Endothelial cell of umbilical vein (primary cell): Measurements from ENCODE around the gene SPP1. TPM values are rescaled to one million over a fixed set of nuclear protein-coding genes. Genes with fewer than 3 reads are reported as not detected.

Experiments used
- BruUV-seq: library from RNA; stranded (reverse); fragments of 400-500 nt; replicated peaks from 2 replicates; lab custom pipeline; 2021; lab: Mats Ljungman, UMichigan
- CTCF ChIA-PET: fragments of 300-600, 350-600 bp; sonication (Branson Sonifier 250); formaldehyde crosslinking; loops from one replicate; lab custom pipeline; 2021; ENCODE audit warnings: antibody characterized with exemption, inconsistent platforms; lab: Charles Lee
- POLR2A ChIA-PET: fragments of 300-600, 350-600 bp; sonication (Branson Sonifier 250); formaldehyde crosslinking; loops from one replicate; lab custom pipeline; 2021; ENCODE audit warnings: antibody characterized with exemption, inconsistent platforms; lab: Charles Lee
- DNase-seq: peaks from one replicate; pipeline ENCODE4 v3.0.0-alpha.2; 2011; ENCODE audit warnings: low read depth, low spot score
- FAIRE-seq: peaks from 2 replicates; lab custom pipeline; 2011; peaks lifted over from hg19 to GRCh38; lab: Jason Lieb, UNC
- H2AFZ ChIP-seq: 2 replicates; pipeline ENCODE4 v1.6.0; 2012; ENCODE audit warnings: low read depth, low read length, control low read depth, inconsistent platforms
- H3K27ac ChIP-seq: 2 replicates; pipeline ENCODE4 v1.5.1; 2011; ENCODE audit warnings: low read depth, mild to moderate bottlenecking, control low read depth, low read length, moderate library complexity; ENCODE audit not compliant: insufficient read depth
- H3K27me3 ChIP-seq, 2 experiments: 2 replicates each; pipeline versions ENCODE4 v1.6.0 to v1.6.1; 2011; ENCODE audit warnings: low read length in 2 of 2, mixed read lengths in 1 of 2; ENCODE audit not compliant: control insufficient read depth in 2 of 2, insufficient read depth in 2 of 2
- H3K36me3 ChIP-seq, 2 experiments: 2 replicates in 1 of 2; 3 replicates in 1 of 2; pipeline ENCODE4 v1.5.1; 2011; ENCODE audit warnings: low read length in 2 of 2, mild to moderate bottlenecking in 1 of 2, moderate library complexity in 1 of 2; ENCODE audit not compliant: control insufficient read depth in 2 of 2, insufficient read depth in 2 of 2; ENCODE audit errors: extremely low read depth in 1 of 2
- H3K4me1 ChIP-seq: 3 replicates; pipeline ENCODE4 v1.5.1; 2011; ENCODE audit warnings: mild to moderate bottlenecking, low read length; ENCODE audit not compliant: control insufficient read depth, insufficient read depth; ENCODE audit errors: extremely low read depth
- H3K4me2 ChIP-seq: 2 replicates; pipeline ENCODE4 v1.6.1; 2011; ENCODE audit warnings: low read length, control low read depth, mixed read lengths; ENCODE audit not compliant: insufficient read depth
- H3K4me3 ChIP-seq, 3 experiments: fragments of 200-600 bp in 1 of 3; sonication (generic), shearing (Covaris generic) in 1 of 3; replicated peaks in 1 of 3; 2 replicates each; pipeline ENCODE4 v1.5.1; 2011 to 2016; ENCODE audit warnings: control low read depth in 3 of 3, low read length in 3 of 3, mild to moderate bottlenecking in 2 of 3, inconsistent platforms in 1 of 3, low read depth in 1 of 3, moderate library complexity in 1 of 3; ENCODE audit not compliant: insufficient read depth in 1 of 3
- H3K79me2 ChIP-seq: 2 replicates; pipeline ENCODE4 v1.6.0; 2012; ENCODE audit warnings: low read length, inconsistent platforms; ENCODE audit not compliant: control insufficient read depth, insufficient read depth
- H3K9ac ChIP-seq: replicated peaks from 2 replicates; pipeline ENCODE3; 2011; ENCODE audit warnings: low read length, control low read depth; ENCODE audit not compliant: insufficient read depth; ENCODE audit errors: extremely low read depth
- H3K9me1 ChIP-seq: replicated peaks from 3 replicates; pipeline ENCODE4 v1.6.0; 2011; ENCODE audit warnings: mild to moderate bottlenecking, low read length; ENCODE audit not compliant: control insufficient read depth, insufficient read depth; ENCODE audit errors: extremely low read depth
- H3K9me3 ChIP-seq: replicated peaks from 2 replicates; pipeline ENCODE4 v1.5.1; 2012; ENCODE audit warnings: low read length, inconsistent platforms; ENCODE audit not compliant: control insufficient read depth, insufficient read depth
- H4K20me1 ChIP-seq: replicated peaks from 2 replicates; pipeline ENCODE3; 2011; ENCODE audit warnings: mild to moderate bottlenecking, low read length; ENCODE audit not compliant: control insufficient read depth, insufficient read depth; ENCODE audit errors: extremely low read depth
- CTCF ChIP-seq, 2 donors: IDR thresholded peaks; 1 replicate in 1 of 2; 2 replicates in 1 of 2; pipeline ENCODE4 v1.5.1; 2011; ENCODE audit warnings: low read length in 2 of 2, mild to moderate bottlenecking in 2 of 2, moderate library complexity in 2 of 2, control low read depth in 1 of 2, inconsistent platforms in 1 of 2, low read depth in 1 of 2; ENCODE audit not compliant: insufficient read depth in 1 of 2; ENCODE audit errors: extremely low read depth in 1 of 2
- EZH2 ChIP-seq: IDR thresholded peaks from 2 replicates; pipeline ENCODE4 v1.6.1; 2012; ENCODE audit warnings: borderline replicate concordance, low read depth, mild to moderate bottlenecking, moderate library complexity, low read length, inconsistent platforms; ENCODE audit not compliant: severe bottlenecking
- FOS ChIP-seq: IDR thresholded peaks from 2 replicates; pipeline ENCODE4 v1.6.1; 2011; ENCODE audit warnings: mild to moderate bottlenecking, low read length, moderate library complexity, borderline replicate concordance; ENCODE audit not compliant: insufficient read depth
- GATA2 ChIP-seq: IDR thresholded peaks from 2 replicates; pipeline ENCODE4 v1.7.0; 2011; ENCODE audit warnings: low read depth, mild to moderate bottlenecking, moderate library complexity, mixed read lengths, low read length; ENCODE audit not compliant: insufficient read length, insufficient read depth
- JUN ChIP-seq: IDR thresholded peaks from 2 replicates; pipeline ENCODE4 v1.6.1; 2011; ENCODE audit warnings: borderline replicate concordance, low read depth; ENCODE audit not compliant: insufficient read length, insufficient read depth
- MAX ChIP-seq: IDR thresholded peaks from 2 replicates; pipeline ENCODE4 v1.6.1; 2011; ENCODE audit not compliant: insufficient read depth, insufficient read length
- MYC ChIP-seq: IDR thresholded peaks from one replicate; pipeline ENCODE4 v1.6.1; 2011; ENCODE audit warnings: mild to moderate bottlenecking, low read depth, low read length
- POLR2A ChIP-seq: IDR thresholded peaks from 2 replicates; pipeline ENCODE4 v1.6.1; 2012; ENCODE audit warnings: low read depth, mild to moderate bottlenecking, control low read depth, low read length
- POLR2AphosphoS5 ChIP-seq: IDR thresholded peaks from 2 replicates; pipeline ENCODE4 v1.6.1; 2012; ENCODE audit warnings: low read depth, mild to moderate bottlenecking, control low read depth, low read length, moderate library complexity; ENCODE audit not compliant: insufficient read depth
- dilution Hi-C: fragments of 300-500 bp; cut with MboI; formaldehyde crosslinking; loops from one replicate; pipeline ENCODE4 v1.15.0; 2019; ENCODE audit warnings: low sequenced_read_pairs; ENCODE audit not compliant: extremely low pct_ligation_motif_present
- intact Hi-C: fragments of 100-400 bp; cut with micrococcal nuclease; formaldehyde crosslinking; loops from one replicate; pipeline ENCODE4 v1.10.0; 2022
- polyA plus RNA-seq, 4 experiments: library from polyadenylated mRNA; depleted of rRNA in 3 of 4; stranded (reverse) in 3 of 4; unstranded in 1 of 4; fragments of >200 nt; gene quantifications; 2 replicates each; pipeline versions ENCODE4 v1.2.1 to v1.2.3, GENCODE V29; 2011 to 2012; ENCODE audit warnings: missing spikeins in 1 of 4
- total RNA-seq: library from RNA; stranded (reverse); gene quantifications from 2 replicates; pipeline ENCODE4 v1.2.3, GENCODE V29; 2021

The SPP1 gene
- total and polyA plus RNA-seq, 2 donors (not counting 3 experiments of a cell fraction or from before 2014, with no cell fraction given), result not detected

- POLR2A ChIA-PET, result no interaction called here
- TF ChIP-seq CTCF (IDR thresholded peaks at IDR 0.05; ENCODE audit: extremely low read depth in 1 of 2, insufficient read depth in 1 of 2, low read depth in 1 of 2, low read length in 2 of 2) (no peak), JUN (no peak)
Observed at GRCh38 chr4:87965501-87965975, 10.0 kb upstream of the SPP1 start.

GRCh38 chr4:87966095-87966496, 9.4 kb upstream of the SPP1 start:
- H3K27me3 ChIP-seq, result no peaks in the 10 kb centered on the region
- H3K9ac ChIP-seq, result no peak overlapping the region
- POLR2A ChIA-PET, result no interaction called here
- no peak for DNase-seq
- H3K36me3 ChIP-seq, result no peaks in the 10 kb centered on the region
- no peak overlapping the region for H3K27ac ChIP-seq
- H3K9me3 ChIP-seq, result no peaks in the 10 kb centered on the region
- no peak for FAIRE-seq
- CTCF ChIA-PET, result interaction anchor here (1.5 to 3.5 kb wide), 2 partner anchors 8 to 113 kb away, joined by 4 to 21 read pairs; no protein-coding TSS in a partner anchor
- no peaks in the 10 kb centered on the region for H3K79me2 ChIP-seq
- no peak for TF ChIP-seq MYC
- TF ChIP-seq FOS, result no peak
- no peak for TF ChIP-seq POLR2A
- no peak for TF ChIP-seq EZH2
- TF ChIP-seq CTCF (IDR thresholded peaks at IDR 0.05; ENCODE audit: extremely low read depth in 1 of 2, insufficient read depth in 1 of 2, low read depth in 1 of 2, low read length in 2 of 2), result no peak
- no peak for TF ChIP-seq MAX
- no peak for TF ChIP-seq GATA2
- no peak for TF ChIP-seq JUN
- no peak for TF ChIP-seq POLR2AphosphoS5
- intact Hi-C loops, result no loop called here
- no peaks in the 10 kb centered on the region for H3K9me1 ChIP-seq
- no peaks in the 10 kb centered on the region for H3K4me1 ChIP-seq
- no peak overlapping the region for H3K4me3 ChIP-seq
- H2AFZ ChIP-seq, result no peak overlapping the region
- dilution Hi-C loops, result no loop called here
- H3K4me2 ChIP-seq, result no peak overlapping the region
- H4K20me1 ChIP-seq, result no peaks in the 10 kb centered on the region
- BruUV-seq, result no TSS peak

More at GRCh38 chr4:87965501-87965975, 10.0 kb upstream of the SPP1 start:
- Histone ChIP-seq H3K4me3 (no peak overlapping the region), H3K9me1 (no peaks in the 10 kb centered on the region), H3K36me3 (no peaks in the 10 kb centered on the region), H3K4me1 (no peaks in the 10 kb centered on the region), H2AFZ (no peak overlapping the region), H4K20me1 (no peaks in the 10 kb centered on the region), H3K79me2 (no peaks in the 10 kb centered on the region), H3K4me2 (no peak overlapping the region), H3K27me3 (no peaks in the 10 kb centered on the region), H3K27ac (no peak overlapping the region), H3K9me3 (no peaks in the 10 kb centered on the region), H3K9ac (no peak overlapping the region)
- intact Hi-C loops, result no loop called here
- dilution Hi-C loops, result no loop called here
- CTCF ChIA-PET, result interaction anchor here (1.5 to 3.5 kb wide), 2 partner anchors 8 to 112 kb away, joined by 4 to 21 read pairs; no protein-coding TSS in a partner anchor
- BruUV-seq, result no TSS peak
- DNase-seq (no peak), FAIRE-seq (no peak)
